Mucosa of rectum (tissue), 2 donors: ENCODE data around the gene CBX4.

Experiments
- H3K27ac ChIP-seq, 2 donors: one replicate each; pipeline ENCODE4 v1.7.0; 2013; ENCODE audit warnings: inconsistent platforms in 2 of 2, low read depth in 2 of 2, low read length in 2 of 2
- H3K27me3 ChIP-seq, 2 donors: one replicate each; pipeline ENCODE4 v1.7.0; 2013; ENCODE audit warnings: low read length in 2 of 2; ENCODE audit not compliant: control insufficient read depth in 2 of 2, insufficient read depth in 2 of 2
- H3K36me3 ChIP-seq, 2 donors: one replicate each; pipeline ENCODE4 v1.7.0; 2013; ENCODE audit warnings: low read length in 2 of 2; ENCODE audit not compliant: control insufficient read depth in 2 of 2, insufficient read depth in 2 of 2
- H3K4me1 ChIP-seq, 2 donors: one replicate each; pipeline ENCODE4 v1.7.0; 2013; ENCODE audit warnings: low read length in 2 of 2, mild to moderate bottlenecking in 1 of 2; ENCODE audit not compliant: control insufficient read depth in 2 of 2, insufficient read depth in 2 of 2
- H3K4me3 ChIP-seq, 2 donors: one replicate each; pipeline ENCODE4 v1.7.0; 2013; ENCODE audit warnings: low read length in 2 of 2
- H3K9ac ChIP-seq, 2 donors: one replicate each; pipeline ENCODE4 v1.7.0; 2013; ENCODE audit warnings: low read length in 2 of 2, low read depth in 1 of 2, mild to moderate bottlenecking in 1 of 2
- H3K9me3 ChIP-seq, 2 donors: one replicate each; pipeline ENCODE4 v1.7.0; 2013; ENCODE audit warnings: low read length in 2 of 2; ENCODE audit not compliant: control insufficient read depth in 2 of 2
- donor health status: healthy.
- donor health status: Normal muscosa, but diverticular disease.

CBX4 gene

DNA sequence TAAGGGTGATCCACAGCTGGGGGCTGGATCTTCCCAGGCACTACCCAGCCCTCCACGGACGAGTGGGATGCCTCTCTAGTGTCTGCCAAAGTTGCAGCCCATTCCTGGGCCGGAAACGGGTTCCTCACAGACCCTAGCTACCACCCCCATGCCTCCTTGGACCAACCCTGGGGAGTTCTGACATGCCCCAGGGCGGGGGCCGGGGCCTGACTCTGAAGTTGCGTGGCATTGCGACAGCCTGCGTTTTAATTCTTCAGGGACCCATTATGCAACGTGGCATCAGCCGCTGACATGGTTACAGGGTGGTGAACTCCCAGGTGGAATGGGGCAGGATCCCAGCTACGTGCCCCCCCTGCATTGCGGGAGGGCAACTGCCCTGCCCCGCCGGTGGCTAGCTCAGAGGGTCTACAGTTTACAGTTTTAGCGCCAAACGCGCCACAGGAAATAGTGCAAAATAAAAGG is 2.7 kb downstream of the CBX4 start:
- H3K4me3 ChIP-seq: peak overlapping the region; percentile 92 to 96
- peaks cover 3 to 9% of the 10 kb centered on the region in 2 donors for H3K36me3 ChIP-seq
- peaks cover 0 to 3% of the 10 kb centered on the region in 2 donors for H3K9me3 ChIP-seq
- peak overlapping the region; percentile 91 for H3K27ac ChIP-seq
- H3K9ac ChIP-seq: peak overlapping the region in 1 of 2 donors; percentile 87
- peaks cover 12 to 15% of the 10 kb centered on the region in 2 donors for H3K27me3 ChIP-seq
- H3K4me1 ChIP-seq: peaks cover 32 to 36% of the 10 kb centered on the region in 2 donors

DNA sequence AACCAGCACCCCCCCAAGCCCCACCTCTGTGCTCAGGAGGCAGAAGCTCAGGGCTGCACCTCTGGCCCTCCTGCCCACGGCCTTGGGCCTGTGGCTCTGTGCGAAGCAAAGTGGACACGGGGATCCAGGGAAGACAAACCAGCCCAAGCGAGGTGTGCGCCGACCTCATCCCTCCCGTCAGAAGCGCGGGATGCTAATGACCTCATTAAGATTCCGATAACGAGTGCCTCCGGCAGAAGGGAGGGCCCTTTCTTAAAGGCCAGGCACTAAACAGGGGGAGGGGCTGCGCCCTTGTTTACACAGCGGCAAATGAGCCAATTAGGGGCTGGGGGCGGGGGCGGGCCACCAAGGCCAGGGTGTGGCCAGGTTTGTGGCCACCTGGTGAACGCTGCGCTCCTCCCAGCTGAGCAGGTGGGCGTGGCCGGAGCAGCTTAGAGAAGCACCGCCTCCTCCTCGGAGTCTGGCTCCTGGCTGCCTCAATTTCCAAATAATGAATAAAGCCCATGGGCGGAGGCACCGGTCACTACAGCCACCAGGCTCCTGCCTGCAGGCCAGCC is 3.2 kb downstream of the CBX4 start:
- Histone ChIP-seq H3K27ac (peak overlapping the region; percentile 91), H3K36me3 (peaks cover 3 to 9% of the 10 kb centered on the region in 2 donors), H3K4me1 (peaks cover 36 to 37% of the 10 kb centered on the region in 2 donors), H3K9me3 (peaks cover 0 to 3% of the 10 kb centered on the region in 2 donors), H3K27me3 (peaks cover 8 to 10% of the 10 kb centered on the region in 2 donors), H3K4me3 (peak overlapping the region; percentile 92 to 96), H3K9ac (peak overlapping the region in 1 of 2 donors; percentile 87)

DNA sequence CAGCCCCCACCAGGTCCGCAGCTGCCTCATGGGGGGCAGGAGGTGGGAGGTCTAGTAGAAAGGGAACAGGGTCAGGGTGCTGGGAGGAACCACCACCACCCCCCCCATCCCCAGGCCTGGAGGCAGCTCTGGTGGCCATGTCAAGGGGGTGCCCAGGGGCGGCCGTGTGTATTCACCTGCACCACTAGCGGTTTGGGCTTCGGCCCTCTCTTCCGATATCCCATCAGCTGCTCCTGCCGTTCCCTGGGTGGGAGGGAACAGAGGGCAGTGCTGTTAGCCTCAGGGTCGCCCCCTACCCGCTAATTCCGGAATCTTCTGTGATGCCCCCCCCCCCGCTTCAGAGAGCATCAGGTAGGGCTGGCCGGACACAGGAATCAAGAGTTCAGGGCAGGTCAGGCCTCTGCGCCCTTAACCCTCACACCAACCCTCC is 3.8 kb downstream of the CBX4 start:
- H3K36me3 ChIP-seq: peaks cover 3 to 9% of the 10 kb centered on the region in 2 donors
- H3K4me1 ChIP-seq: peaks cover 36 to 40% of the 10 kb centered on the region in 2 donors
- peak overlapping the region in 1 of 2 donors; percentile 38 for H3K27ac ChIP-seq
- peaks cover 4 to 6% of the 10 kb centered on the region in 2 donors for H3K27me3 ChIP-seq
- no peak overlapping the region for H3K4me3 ChIP-seq
- peaks cover 0 to 3% of the 10 kb centered on the region in 2 donors for H3K9me3 ChIP-seq
- no peak overlapping the region for H3K9ac ChIP-seq

DNA sequence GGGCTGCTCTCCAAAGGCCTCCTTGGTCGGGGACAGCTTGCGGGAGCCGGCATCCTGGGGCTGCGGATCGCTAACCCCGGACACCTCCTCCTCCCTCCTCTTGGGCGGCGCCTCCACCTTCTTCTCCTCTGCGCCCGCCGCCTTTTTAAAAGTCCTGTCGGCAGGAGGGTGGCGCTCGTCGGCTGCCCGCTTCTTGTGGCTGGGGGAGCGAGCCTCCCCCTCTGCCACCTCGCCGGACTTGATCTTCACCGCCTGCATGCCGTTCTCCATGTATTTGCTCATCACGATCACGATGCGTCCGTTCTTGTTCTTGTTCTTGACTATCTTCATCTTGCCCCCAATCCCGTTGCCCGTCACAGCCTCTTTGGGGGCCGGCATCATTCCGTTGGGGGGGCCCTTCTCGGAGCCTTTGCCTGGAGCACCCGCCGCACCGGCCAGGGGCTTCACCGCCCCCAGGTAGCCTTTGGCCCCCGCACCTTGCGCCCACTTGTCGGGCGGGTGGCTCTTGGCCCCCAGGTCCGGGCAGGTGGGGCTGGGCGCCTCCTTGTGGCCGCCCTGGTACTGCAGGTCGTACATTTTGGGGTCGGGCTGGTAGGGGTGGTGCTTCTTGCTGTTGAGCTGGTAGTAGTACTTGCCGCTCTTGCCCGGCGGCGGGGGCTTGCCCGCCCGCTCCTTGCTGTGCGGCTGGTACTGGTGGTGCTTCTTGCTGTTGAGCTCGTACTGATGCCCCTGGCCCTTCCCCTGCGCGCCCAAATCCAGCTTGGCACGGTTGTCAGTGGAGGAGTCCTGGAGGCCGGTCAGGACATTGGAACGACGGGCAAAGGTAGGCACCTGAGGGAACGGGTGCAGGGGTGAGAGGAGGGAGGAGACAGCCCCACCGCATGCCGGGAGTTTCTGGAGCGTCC is 4.4 kb downstream of the CBX4 start:
- H3K4me3 ChIP-seq: no peak overlapping the region
- no peak overlapping the region for H3K27ac ChIP-seq
- H3K4me1 ChIP-seq: peaks cover 34 to 37% of the 10 kb centered on the region in 2 donors
- no peak overlapping the region for H3K9ac ChIP-seq
- H3K36me3 ChIP-seq: peaks cover 3 to 9% of the 10 kb centered on the region in 2 donors
- H3K9me3 ChIP-seq: no peaks in the 10 kb centered on the region
- H3K27me3 ChIP-seq: no peaks in the 10 kb centered on the region

DNA sequence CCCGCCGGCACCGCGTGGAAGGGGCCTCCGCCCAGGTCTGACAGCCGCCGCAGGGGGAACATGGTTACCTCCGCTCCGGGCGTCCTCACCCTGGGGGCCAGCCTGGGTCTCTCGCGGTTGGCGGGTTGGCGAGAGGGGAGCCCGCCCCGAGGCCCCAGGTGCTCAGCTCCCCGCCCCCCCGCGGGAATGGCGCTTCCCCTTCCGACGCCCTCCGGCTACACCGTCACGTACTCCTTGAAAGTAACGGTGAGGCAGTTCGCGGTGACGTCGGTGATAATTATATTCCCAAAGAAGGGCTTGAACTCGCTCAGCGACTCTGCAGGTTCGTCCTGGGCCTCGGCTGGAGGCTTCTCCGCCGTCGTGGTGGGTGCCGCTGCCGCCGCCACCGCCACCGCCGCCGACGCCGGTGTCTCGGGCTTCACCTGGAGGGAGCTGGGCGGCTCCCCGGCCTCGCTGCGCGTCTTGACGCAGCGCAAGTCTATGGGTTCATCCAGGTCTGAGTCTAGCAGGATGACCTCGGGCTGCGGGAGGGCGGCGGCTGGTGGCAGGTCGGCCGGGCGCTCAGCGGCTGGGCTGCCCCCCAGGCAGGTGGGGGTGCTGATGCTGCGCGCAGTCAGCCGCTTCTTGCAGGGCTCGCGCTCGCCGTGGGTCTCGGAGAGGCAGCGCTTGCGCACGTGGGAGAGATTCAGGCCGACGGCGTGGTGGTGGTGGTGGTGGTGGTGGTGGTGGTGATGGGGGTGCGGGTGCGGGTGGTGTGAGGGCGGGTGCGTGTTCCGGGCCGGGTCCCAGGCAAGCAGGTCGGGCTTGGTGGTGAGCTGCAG is 5.3 kb downstream of the CBX4 start:
- no peak overlapping the region for H3K27ac ChIP-seq
- no peaks in the 10 kb centered on the region for H3K9me3 ChIP-seq
- H3K36me3 ChIP-seq: peaks cover 3 to 9% of the 10 kb centered on the region in 2 donors
- H3K9ac ChIP-seq: no peak overlapping the region
- peaks cover 35 to 46% of the 10 kb centered on the region in 2 donors for H3K4me1 ChIP-seq
- no peak overlapping the region for H3K4me3 ChIP-seq
- no peaks in the 10 kb centered on the region for H3K27me3 ChIP-seq

DNA sequence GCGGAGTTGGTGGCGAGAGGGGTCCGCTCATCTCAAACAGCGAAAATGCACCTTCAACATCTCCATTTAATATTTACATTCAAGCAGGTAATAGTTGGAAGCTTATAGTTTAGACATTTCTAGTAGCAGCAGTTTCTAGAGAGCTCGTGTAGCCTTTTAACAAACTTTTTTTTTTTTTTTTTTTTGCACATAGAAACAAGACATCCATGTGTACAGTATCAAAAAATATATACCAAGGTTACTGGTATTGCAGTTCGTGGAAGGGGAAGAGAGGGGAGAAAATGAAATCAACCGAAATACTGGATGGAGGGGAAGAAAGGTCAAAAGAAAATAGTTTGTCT is 6.2 kb downstream of the CBX4 start:
- peaks cover 3 to 9% of the 10 kb centered on the region in 2 donors for H3K36me3 ChIP-seq
- H3K9ac ChIP-seq: no peak overlapping the region
- H3K4me1 ChIP-seq: peaks cover 39 to 49% of the 10 kb centered on the region in 2 donors
- H3K9me3 ChIP-seq: no peaks in the 10 kb centered on the region
- no peak overlapping the region for H3K27ac ChIP-seq
- no peak overlapping the region for H3K4me3 ChIP-seq
- no peaks in the 10 kb centered on the region for H3K27me3 ChIP-seq

DNA sequence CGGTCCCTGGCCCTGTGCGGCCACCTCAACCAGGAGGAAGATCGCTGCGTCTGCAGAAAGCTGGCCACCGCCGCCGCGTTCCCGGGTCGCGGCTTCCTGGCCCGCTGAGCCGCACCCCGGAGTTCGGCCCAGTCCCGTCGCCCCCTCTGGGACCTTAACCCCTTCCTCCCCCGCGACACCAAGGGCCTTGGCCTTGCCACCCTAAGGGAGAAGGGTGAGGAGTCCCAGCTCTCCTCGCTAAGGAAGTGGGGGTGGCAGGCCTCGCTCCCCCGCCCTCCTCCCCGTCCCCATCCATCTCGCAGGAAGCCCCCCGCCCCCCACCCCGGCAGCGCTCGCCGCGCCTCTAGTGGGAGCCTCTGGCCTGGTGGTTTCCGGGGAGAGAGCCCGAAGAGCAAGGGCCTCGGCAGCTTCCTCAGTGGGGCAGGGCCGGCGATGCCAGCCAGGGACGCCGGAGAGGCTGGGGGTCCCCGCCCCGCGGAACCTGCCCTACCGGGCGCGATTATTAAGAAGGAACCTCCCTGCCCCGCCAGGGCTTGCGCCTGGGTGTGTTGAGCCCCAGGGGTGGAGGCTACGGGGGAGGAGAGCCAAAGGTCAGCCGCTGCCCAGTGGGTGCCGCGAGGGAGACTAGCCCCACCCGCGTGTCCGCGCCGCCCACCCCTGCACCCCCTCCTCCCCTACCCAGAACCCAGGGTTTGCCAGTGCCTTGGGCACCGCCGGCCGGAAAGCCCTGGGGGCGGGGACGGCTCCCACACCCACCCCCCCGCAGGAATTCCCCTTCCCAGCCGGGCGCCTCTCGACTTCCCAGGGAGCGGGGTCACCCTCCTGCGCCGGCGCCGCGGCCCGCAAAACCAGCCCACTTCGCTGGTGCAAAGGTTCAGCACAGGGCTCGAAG is 6.8 kb downstream of the CBX4 start:
- H3K27ac ChIP-seq: peak overlapping the region; percentile 8 to 38
- no peaks in the 10 kb centered on the region for H3K9me3 ChIP-seq
- peaks cover 3 to 9% of the 10 kb centered on the region in 2 donors for H3K36me3 ChIP-seq
- H3K27me3 ChIP-seq: no peaks in the 10 kb centered on the region
- H3K4me3 ChIP-seq: peak overlapping the region in 1 of 2 donors; percentile 33
- H3K4me1 ChIP-seq: peaks cover 34 to 43% of the 10 kb centered on the region in 2 donors
- peak overlapping the region in 1 of 2 donors; percentile 47 for H3K9ac ChIP-seq

DNA sequence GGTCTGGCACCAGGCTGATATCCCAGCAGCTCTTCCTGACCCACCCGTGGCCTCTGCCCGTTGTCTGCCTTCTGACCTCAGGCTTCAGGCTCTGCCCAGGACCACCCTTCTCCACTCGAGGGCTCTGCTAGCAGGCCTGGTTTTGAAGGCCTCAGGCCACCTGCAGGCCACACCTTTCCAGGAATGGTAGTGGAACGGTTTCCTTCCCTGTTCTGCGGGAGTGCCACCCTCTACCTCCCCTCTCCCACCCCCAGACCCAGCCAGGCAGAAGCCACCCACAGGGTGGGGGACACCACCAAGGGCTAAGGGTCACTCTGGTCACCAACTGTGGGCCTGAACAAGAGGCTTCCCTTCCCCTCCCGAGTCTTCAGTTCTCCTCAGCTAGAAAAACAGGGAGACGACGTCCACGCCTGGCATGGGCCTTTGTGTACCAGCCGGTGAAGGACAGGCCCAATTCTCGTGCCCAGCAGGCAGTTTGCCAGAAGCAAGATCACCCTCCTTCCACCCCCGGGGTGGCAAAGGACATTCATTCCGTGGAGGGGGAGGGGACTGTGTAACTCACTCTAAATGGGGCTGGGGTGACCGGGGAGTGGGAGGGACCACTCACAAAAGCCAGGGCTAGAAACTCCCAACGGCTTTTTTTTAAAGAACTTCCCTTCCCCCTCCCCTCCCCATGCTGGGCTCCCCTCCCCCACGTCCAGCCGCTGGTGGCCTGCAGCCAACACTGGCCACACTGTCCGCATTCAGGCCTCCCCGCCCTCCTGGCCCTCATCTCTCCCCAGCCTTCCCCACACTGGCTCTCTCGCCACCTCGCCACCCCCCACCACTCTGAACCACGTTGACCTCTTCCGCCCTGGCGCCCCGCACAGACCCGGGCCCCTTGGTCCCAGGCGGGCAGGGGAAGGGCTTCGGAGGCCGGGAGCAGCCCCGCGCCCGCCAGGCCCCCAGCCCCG is 7.7 kb downstream of the CBX4 start:
- peak overlapping the region; percentile 8 to 38 for H3K27ac ChIP-seq
- H3K4me3 ChIP-seq: peak overlapping the region in 1 of 2 donors; percentile 33
- H3K9me3 ChIP-seq: no peaks in the 10 kb centered on the region
- peaks cover 25 to 33% of the 10 kb centered on the region in 2 donors for H3K4me1 ChIP-seq
- H3K36me3 ChIP-seq: peaks cover 3 to 9% of the 10 kb centered on the region in 2 donors
- no peaks in the 10 kb centered on the region for H3K27me3 ChIP-seq
- peak overlapping the region in 1 of 2 donors; percentile 6 for H3K9ac ChIP-seq
